ENCODE data around the gene ESAM. TPM values are rescaled to one million over a fixed set of nuclear protein-coding genes. Genes with fewer than 3 reads are reported as not detected.

The ESAM gene
- total and polyA plus RNA-seq, 10 of the 15 experiments (the other 5 are each of a cell fraction or from before 2014, with no cell fraction given), result 2.7 to 43.6 (median 19.5) TPM

- ChIA-PET RAD21 (ENCODE audit: unreplicated experiment) (no interaction called here), CTCF (interaction anchor here (1.3 kb wide), 1 partner anchor 42 kb away, joined by 5 read pairs; no protein-coding TSS in a partner anchor), POLR2A (no interaction called here), SMC1A (ENCODE audit: uncharacterized antibody, unreplicated experiment) (interaction anchor here (1.1 to 1.5 kb wide), 2 partner anchors 9 to 28 kb away, joined by 3 to 4 read pairs; no protein-coding TSS in a partner anchor)
- FAIRE-seq, result no peak
- Histone ChIP-seq H3K36me3 (ENCODE audit: control insufficient read depth in 2 of 2, insufficient read depth in 2 of 2, low read length in 1 of 2) (no peaks in the 10 kb centered on the region), H3K9ac (ENCODE audit: control insufficient read depth, insufficient read depth, low read length) (no peak overlapping the region), H3K4me1 (ENCODE audit: control insufficient read depth, insufficient read depth, low read length) (no peaks in the 10 kb centered on the region; the same call in 1 of the 2 replicates), H3K4me3 (no peak overlapping the region), H3K27ac (ENCODE audit: control insufficient read depth, insufficient read depth) (no peak overlapping the region), H3K79me2 (ENCODE audit: control insufficient read depth, insufficient read depth, low read length) (no peaks in the 10 kb centered on the region), H3K9me3 (replicated peaks; ENCODE audit: control insufficient read depth, insufficient read depth, low read length) (no peaks in the 10 kb centered on the region), H2AFZ (ENCODE audit: control insufficient read depth, low read depth, low read length) (no peak overlapping the region), H4K20me1 (ENCODE audit: control insufficient read depth, insufficient read depth) (no peaks in the 10 kb centered on the region), H3K27me3 (replicated peaks in 1 of 2; ENCODE audit: control insufficient read depth in 2 of 2, insufficient read depth in 2 of 2, low read length in 1 of 2) (peaks cover 0 to 13% of the 10 kb centered on the region in 2 experiments; a peak in 2 of 4 replicates), H3K4me2 (ENCODE audit: control insufficient read depth, insufficient read depth) (no peak overlapping the region)
- TF ChIP-seq CBX5 (IDR thresholded peaks at IDR 0.05; ENCODE audit: low read depth) (no peak), NBN (IDR thresholded peaks at IDR 0.05) (no peak), RCOR1 (conservative IDR thresholded peaks at IDR 0.05; ENCODE audit: low read depth, low read length) (no peak), HDAC2 (IDR thresholded peaks at IDR 0.05) (no peak), FOXK2 (IDR thresholded peaks at IDR 0.05) (no peak), SKIL (IDR thresholded peaks at IDR 0.05; ENCODE audit: low read depth, poor library complexity, severe bottlenecking) (no peak), MEF2B (IDR thresholded peaks at IDR 0.05; ENCODE audit: partially characterized antibody, poor library complexity, severe bottlenecking) (no peak), MLLT1 (IDR thresholded peaks at IDR 0.05) (no peak), NFIC (IDR thresholded peaks at IDR 0.05; ENCODE audit: low read depth, low read length) (no peak), EGR1 (IDR thresholded peaks at IDR 0.05; ENCODE audit: borderline replicate concordance in 1 of 2, low read depth in 2 of 2, low read length in 2 of 2) (no peak), CREM (IDR thresholded peaks at IDR 0.05; ENCODE audit: low read depth) (no peak), MTA2 (IDR thresholded peaks at IDR 0.05; ENCODE audit: low read depth) (no peak)
- DNase-seq (ENCODE audit: low read depth, low spot score), result no peak
- no peak for ATAC-seq
- no TSS peak for BruUV-seq (replicated peaks)
- in situ Hi-C loops (cut with MboI) (no loop called here), intact Hi-C loops (cut with micrococcal nuclease; ENCODE audit: unreplicated experiment) (no loop called here)
- 53% methylated on average over 14 of the region's 14 CpGs for WGBS (ENCODE audit: insufficient coverage, insufficient replicate concordance, low lambda C conversion rate, missing lambda C conversion rate)
These were observed 43.3 kb downstream of the ESAM start for GRCh38 chr11:124718801-124719200.

Data from GM12878 (cell line).